Measurements from ENCODE around the gene DPYD. TPM values are rescaled to one million over a fixed set of nuclear protein-coding genes. Genes with fewer than 3 reads are reported as not detected.

The DPYD gene
- total and polyA plus RNA-seq, 9 of the 15 experiments (the other 6 are each of a cell fraction or from before 2014, with no cell fraction given): 0.03 to 0.25 (median 0.08) TPM; not detected in 2

DNA sequence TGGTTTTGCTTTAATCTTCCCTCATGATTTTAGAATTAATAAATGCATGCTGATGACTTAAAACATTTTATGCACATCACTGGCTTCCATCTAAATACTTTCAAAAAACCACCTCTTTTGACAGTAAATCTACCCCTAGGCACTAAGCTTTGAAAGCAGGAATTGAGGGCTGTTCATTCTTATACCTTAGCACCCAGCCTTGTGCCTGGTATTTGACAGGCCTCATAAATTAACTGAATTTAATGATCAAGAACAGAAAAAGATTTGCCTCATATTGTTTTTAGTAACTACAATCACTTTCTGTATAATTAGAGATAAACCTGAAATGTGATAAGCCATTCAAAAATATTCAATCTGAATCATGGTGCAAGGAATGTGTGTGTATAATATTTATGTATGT, 108.8 kb downstream of the DPYD start:
- in situ Hi-C loops (cut with MboI) (no loop called here), intact Hi-C loops (cut with micrococcal nuclease) (no loop called here)
- DNase-seq (ENCODE audit: extremely low read depth in 1 of 4, low spot score in 3 of 4) (no peak), FAIRE-seq (no peak), ATAC-seq (no peak)
- TF ChIP-seq, protein P1, sequence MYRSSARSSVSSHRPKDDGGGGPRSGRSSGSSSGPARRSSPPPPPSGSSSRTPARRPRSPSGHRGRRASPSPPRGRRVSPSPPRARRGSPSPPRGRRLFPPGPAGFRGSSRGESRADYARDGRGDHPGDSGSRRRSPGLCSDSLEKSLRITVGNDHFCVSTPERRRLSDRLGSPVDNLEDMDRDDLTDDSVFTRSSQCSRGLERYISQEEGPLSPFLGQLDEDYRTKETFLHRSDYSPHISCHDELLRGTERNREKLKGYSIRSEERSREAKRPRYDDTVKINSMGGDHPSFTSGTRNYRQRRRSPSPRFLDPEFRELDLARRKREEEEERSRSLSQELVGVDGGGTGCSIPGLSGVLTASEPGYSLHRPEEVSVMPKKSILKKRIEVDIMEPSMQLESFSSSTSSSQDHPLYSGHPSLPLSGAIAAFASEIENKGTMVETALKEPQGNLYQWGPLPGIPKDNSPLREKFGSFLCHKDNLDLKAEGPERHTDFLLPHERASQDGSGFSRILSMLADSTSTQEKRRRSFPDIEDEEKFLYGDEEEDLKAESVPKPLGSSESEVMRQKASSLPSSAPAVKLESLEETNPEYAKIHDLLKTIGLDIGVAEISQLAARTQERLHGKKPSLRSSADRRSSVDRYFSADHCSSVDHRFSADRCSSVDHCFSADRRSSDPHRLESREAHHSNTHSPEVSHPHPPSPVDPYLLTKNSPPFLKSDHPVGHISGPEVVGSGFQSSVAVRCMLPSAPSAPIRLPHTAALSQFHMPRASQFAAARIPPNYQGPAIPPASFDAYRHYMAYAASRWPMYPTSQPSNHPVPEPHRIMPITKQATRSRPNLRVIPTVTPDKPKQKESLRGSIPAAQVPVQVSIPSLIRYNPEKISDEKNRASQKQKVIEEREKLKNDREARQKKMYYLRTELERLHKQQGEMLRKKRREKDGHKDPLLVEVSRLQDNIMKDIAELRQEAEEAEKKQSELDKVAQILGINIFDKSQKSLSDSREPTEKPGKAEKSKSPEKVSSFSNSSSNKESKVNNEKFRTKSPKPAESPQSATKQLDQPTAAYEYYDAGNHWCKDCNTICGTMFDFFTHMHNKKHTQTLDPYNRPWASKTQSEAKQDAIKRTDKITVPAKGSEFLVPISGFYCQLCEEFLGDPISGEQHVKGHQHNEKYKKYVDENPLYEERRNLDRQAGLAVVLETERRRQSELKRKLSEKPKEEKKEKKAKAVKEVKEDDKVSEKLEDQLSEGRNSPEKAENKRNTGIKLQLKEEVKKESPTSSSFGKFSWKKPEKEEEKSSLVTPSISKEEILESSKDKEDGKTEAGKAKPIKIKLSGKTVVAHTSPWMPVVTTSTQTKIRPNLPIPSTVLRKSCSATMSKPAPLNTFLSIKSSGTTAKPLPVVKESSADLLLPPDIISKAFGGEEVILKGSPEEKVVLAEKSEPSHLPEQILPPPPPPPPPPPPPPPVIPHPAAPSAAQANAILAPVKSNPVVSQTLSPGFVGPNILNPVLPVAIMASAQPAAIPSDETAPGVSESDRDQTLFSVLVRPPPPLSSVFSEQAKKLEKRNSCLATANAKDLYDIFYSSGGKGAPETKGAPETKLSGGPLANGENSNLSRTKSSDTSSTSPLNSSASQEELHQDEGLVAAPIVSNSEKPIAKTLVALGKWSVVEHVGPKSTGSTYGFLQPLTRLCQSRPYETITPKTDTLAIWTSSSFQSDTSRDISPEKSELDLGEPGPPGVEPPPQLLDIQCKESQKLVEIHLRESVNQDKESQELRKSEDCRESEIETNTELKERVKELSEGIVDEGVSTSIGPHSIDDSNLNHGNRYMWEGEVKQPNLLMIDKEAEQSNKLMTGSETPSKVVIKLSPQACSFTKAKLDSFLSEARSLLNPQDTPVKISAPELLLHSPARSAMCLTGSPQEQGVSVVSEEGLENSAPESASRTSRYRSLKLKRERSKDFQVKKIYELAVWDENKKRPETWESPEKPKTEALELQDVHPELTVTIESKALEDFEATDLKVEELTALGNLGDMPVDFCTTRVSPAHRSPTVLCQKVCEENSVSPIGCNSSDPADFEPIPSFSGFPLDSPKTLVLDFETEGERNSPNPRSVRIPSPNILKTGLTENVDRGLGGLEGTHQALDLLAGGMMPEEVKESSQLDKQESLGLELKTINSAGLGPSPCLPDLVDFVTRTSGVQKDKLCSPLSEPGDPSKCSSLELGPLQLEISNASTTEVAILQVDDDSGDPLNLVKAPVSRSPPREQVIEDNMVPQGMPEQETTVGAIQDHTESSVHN (IDR thresholded peaks at IDR 0.05; ENCODE audit: borderline replicate concordance in 1 of 2, low read depth in 1 of 2): no peak
- TF ChIP-seq XRCC4 (IDR thresholded peaks at IDR 0.05; ENCODE audit: extremely low read depth, insufficient read depth, insufficient read length) (no peak), SRSF3 (IDR thresholded peaks at IDR 0.05; ENCODE audit: insufficient read depth, low read length) (no peak), OTX1 (CRISPR knock-in tag; IDR thresholded peaks at IDR 0.05) (no peak), ZBTB1 (CRISPR knock-in tag; IDR thresholded peaks at IDR 0.05; ENCODE audit: borderline replicate concordance, low read depth) (no peak), RBM25 (IDR thresholded peaks at IDR 0.05; ENCODE audit: low read depth, low read length, severe bottlenecking) (no peak), ZNF764 (CRISPR knock-in tag; IDR thresholded peaks at IDR 0.05; ENCODE audit: low read depth) (no peak), EHMT2 (IDR thresholded peaks at IDR 0.05) (no peak), MYNN (IDR thresholded peaks at IDR 0.05) (no peak), MYNN (CRISPR knock-in tag; IDR thresholded peaks at IDR 0.05) (no peak), SMAD2 (IDR thresholded peaks at IDR 0.05; ENCODE audit: low read depth, low read length) (no peak), RHOXF2B (CRISPR knock-in tag; conservative IDR thresholded peaks at IDR 0.05) (no peak)
- TF ChIP-seq, protein P2, sequence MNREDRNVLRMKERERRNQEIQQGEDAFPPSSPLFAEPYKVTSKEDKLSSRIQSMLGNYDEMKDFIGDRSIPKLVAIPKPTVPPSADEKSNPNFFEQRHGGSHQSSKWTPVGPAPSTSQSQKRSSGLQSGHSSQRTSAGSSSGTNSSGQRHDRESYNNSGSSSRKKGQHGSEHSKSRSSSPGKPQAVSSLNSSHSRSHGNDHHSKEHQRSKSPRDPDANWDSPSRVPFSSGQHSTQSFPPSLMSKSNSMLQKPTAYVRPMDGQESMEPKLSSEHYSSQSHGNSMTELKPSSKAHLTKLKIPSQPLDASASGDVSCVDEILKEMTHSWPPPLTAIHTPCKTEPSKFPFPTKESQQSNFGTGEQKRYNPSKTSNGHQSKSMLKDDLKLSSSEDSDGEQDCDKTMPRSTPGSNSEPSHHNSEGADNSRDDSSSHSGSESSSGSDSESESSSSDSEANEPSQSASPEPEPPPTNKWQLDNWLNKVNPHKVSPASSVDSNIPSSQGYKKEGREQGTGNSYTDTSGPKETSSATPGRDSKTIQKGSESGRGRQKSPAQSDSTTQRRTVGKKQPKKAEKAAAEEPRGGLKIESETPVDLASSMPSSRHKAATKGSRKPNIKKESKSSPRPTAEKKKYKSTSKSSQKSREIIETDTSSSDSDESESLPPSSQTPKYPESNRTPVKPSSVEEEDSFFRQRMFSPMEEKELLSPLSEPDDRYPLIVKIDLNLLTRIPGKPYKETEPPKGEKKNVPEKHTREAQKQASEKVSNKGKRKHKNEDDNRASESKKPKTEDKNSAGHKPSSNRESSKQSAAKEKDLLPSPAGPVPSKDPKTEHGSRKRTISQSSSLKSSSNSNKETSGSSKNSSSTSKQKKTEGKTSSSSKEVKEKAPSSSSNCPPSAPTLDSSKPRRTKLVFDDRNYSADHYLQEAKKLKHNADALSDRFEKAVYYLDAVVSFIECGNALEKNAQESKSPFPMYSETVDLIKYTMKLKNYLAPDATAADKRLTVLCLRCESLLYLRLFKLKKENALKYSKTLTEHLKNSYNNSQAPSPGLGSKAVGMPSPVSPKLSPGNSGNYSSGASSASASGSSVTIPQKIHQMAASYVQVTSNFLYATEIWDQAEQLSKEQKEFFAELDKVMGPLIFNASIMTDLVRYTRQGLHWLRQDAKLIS (CRISPR knock-in tag; IDR thresholded peaks at IDR 0.05): no peak
- Histone ChIP-seq H3K9ac (ENCODE audit: insufficient read depth in 1 of 2, low read depth in 2 of 2, low read length in 2 of 2) (no peak overlapping the region), H3K9me3 (replicated peaks; ENCODE audit: control insufficient read depth, insufficient read depth, low read depth, low read length) (peaks cover 1% of the 10 kb centered on the region; the same call in 1 of the 2 replicates), H3K36me3 (ENCODE audit: control insufficient read depth, insufficient read depth, low read length) (no peaks in the 10 kb centered on the region), H4K20me1 (replicated peaks; ENCODE audit: control insufficient read depth, insufficient read depth, low read length) (no peaks in the 10 kb centered on the region), H3K4me2 (ENCODE audit: insufficient read depth, low read length) (no peak overlapping the region), H3K9me1 (ENCODE audit: control insufficient read depth, insufficient read depth, low read length) (no peaks in the 10 kb centered on the region), H3K27me3 (ENCODE audit: control insufficient read depth in 2 of 2, insufficient read depth in 2 of 2, low read length in 2 of 2) (no peaks in the 10 kb centered on the region), H3K4me3 (no peak overlapping the region), H3K27ac (ENCODE audit: extremely low read depth, low read depth, low read length) (no peak overlapping the region), H3K4me1 (replicated peaks in 1 of 2; ENCODE audit: control insufficient read depth in 2 of 2, insufficient read depth in 2 of 2, low read length in 2 of 2) (no peaks in the 10 kb centered on the region), H2AFZ (ENCODE audit: low read depth, low read length) (no peak overlapping the region), H3K79me2 (ENCODE audit: control insufficient read depth, insufficient read depth, low read length) (no peaks in the 10 kb centered on the region)
- POLR2A ChIA-PET: no interaction called here
- CTCF ChIA-PET (ENCODE audit: low intra/inter-chr PET ratio): no interaction called here
- no TSS peak for BruUV-seq (replicated peaks)
